ENCODE results near the gene PHYKPL.

- peak; percentile 3 for TF ChIP-seq CTCF (IDR thresholded peaks at IDR 0.05; ENCODE audit: borderline replicate concordance, extremely low read depth, low read length, poor library complexity, severe bottlenecking)
- TF ChIP-seq EZH2 (IDR thresholded peaks at IDR 0.05; ENCODE audit: borderline replicate concordance, low read depth, low read length, severe bottlenecking), result no peak
Observed at GRCh38 chr5:178204935-178205748, 27.5 kb downstream of the PHYKPL start.
